ENCODE data around the gene MASP2. TPM values are rescaled to one million over a fixed set of nuclear protein-coding genes. Genes with fewer than 3 reads are reported as not detected.
"Not testable (repeated sequence)": the region's sequence is repeated elsewhere in the genome, so short reads cannot be mapped to it uniquely, and the experiment has no call there.

Gene MASP2
- total and polyA plus RNA-seq, 2 experiments from 2014 or later: 0.16 TPM; not detected in 1

DNA sequence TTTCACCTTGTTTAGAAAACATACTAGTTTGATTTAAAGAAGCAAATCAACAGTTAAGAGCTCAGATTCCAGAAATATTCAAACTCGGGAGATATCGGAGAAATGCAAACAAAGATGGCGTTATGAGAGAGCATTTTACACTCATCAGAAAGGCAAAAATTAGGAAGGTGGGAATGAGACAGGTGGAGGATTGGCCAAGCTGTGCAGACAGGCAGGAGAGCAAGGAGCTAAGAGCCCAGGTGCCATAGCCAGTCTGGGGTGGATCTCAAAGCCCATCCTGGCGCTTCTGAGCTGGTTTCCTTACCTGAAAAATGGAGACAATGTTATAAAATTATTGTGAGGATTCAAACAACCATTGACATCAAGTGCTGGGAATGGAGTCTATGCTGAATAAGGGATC is 54.2 kb downstream of the MASP2 start:
- H3K27ac ChIP-seq: no peak overlapping the region
- TF ChIP-seq EZH2 (IDR thresholded peaks at IDR 0.05; ENCODE audit: insufficient read depth, poor library complexity, severe bottlenecking) (no peak), EZH2phosphoT487 (IDR thresholded peaks at IDR 0.05; ENCODE audit: insufficient read depth, low read depth) (no peak)
- H3K36me3 ChIP-seq (ENCODE audit: low read depth): no peaks in the 10 kb centered on the region
- no peaks in the 10 kb centered on the region for H3K27me3 ChIP-seq (replicated peaks; ENCODE audit: insufficient read depth)
- H3K79me2 ChIP-seq (ENCODE audit: insufficient read depth): no peaks in the 10 kb centered on the region
- no peak overlapping the region for H3K4me3 ChIP-seq
- H3K9ac ChIP-seq: no peak overlapping the region
- no peak overlapping the region for H3K4me2 ChIP-seq (ENCODE audit: unreplicated experiment)
- no peak for DNase-seq
- in situ Hi-C loops (cut with MboI): no loop called here
- H3K4me1 ChIP-seq (ENCODE audit: insufficient read depth): no peaks in the 10 kb centered on the region
- no peaks in the 10 kb centered on the region for H3K9me3 ChIP-seq (ENCODE audit: low read depth)
- no peaks in the 10 kb centered on the region for H4K20me1 ChIP-seq (ENCODE audit: insufficient read depth)
- 47 to 59% methylated on average over 4 of the region's 4 CpGs for WGBS, 2 experiments (ENCODE audit: low coverage in 1 of 2, low lambda C conversion rate in 2 of 2, missing lambda C conversion rate in 2 of 2)
- H3K9me2 ChIP-seq (ENCODE audit: insufficient read depth): no peaks in the 10 kb centered on the region
- no peaks in the 10 kb centered on the region for H3F3A ChIP-seq (ENCODE audit: insufficient read depth)
- H2AFZ ChIP-seq: no peak overlapping the region

GRCh38 chr1:10992004-10992403 is 55.0 kb downstream of the MASP2 start:
- H3K27ac ChIP-seq; H3K4me1 ChIP-seq (ENCODE audit: insufficient read depth); H3K4me2 ChIP-seq (ENCODE audit: unreplicated experiment); H3K9me2 ChIP-seq (ENCODE audit: insufficient read depth); H3K27me3 ChIP-seq (replicated peaks; ENCODE audit: insufficient read depth); H3K9ac ChIP-seq; H2AFZ ChIP-seq; DNase-seq; H4K20me1 ChIP-seq (ENCODE audit: insufficient read depth); H3F3A ChIP-seq (ENCODE audit: insufficient read depth); H3K9me3 ChIP-seq (ENCODE audit: low read depth); H3K79me2 ChIP-seq (ENCODE audit: insufficient read depth); H3K4me3 ChIP-seq; in situ Hi-C loops (cut with MboI); H3K36me3 ChIP-seq (ENCODE audit: low read depth): not testable (repeated sequence)
- WGBS, 2 experiments (ENCODE audit: low coverage in 1 of 2, low lambda C conversion rate in 2 of 2, missing lambda C conversion rate in 2 of 2): 65 to 77% methylated on average over 2 of the region's 2 CpGs

- H3F3A ChIP-seq (ENCODE audit: insufficient read depth): no peaks in the 10 kb centered on the region
- no peak overlapping the region for H3K9ac ChIP-seq
- no peaks in the 10 kb centered on the region for H3K4me1 ChIP-seq (ENCODE audit: insufficient read depth)
- H3K27ac ChIP-seq: no peak overlapping the region
- no peak for DNase-seq
- H3K79me2 ChIP-seq (ENCODE audit: insufficient read depth): no peaks in the 10 kb centered on the region
- in situ Hi-C loops (cut with MboI): no loop called here
- H3K9me3 ChIP-seq (ENCODE audit: low read depth): no peaks in the 10 kb centered on the region
- H2AFZ ChIP-seq: no peak overlapping the region
- H4K20me1 ChIP-seq (ENCODE audit: insufficient read depth): no peaks in the 10 kb centered on the region
- no peak for TF ChIP-seq EZH2phosphoT487 (IDR thresholded peaks at IDR 0.05; ENCODE audit: insufficient read depth, low read depth)
- TF ChIP-seq EZH2 (IDR thresholded peaks at IDR 0.05; ENCODE audit: insufficient read depth, poor library complexity, severe bottlenecking): no peak
- H3K36me3 ChIP-seq (ENCODE audit: low read depth): no peaks in the 10 kb centered on the region
- no peak overlapping the region for H3K4me3 ChIP-seq
- no peak overlapping the region for H3K4me2 ChIP-seq (ENCODE audit: unreplicated experiment)
- H3K27me3 ChIP-seq (replicated peaks; ENCODE audit: insufficient read depth): no peaks in the 10 kb centered on the region
- WGBS, 2 experiments (ENCODE audit: low coverage in 1 of 2, low lambda C conversion rate in 2 of 2, missing lambda C conversion rate in 2 of 2): 88 to 92% methylated on average over 7 of the region's 7 CpGs
- no peaks in the 10 kb centered on the region for H3K9me2 ChIP-seq (ENCODE audit: insufficient read depth)
Measured at GRCh38 chr1:10990828-10991227, 56.2 kb downstream of the MASP2 start.

- H3K9me2 ChIP-seq (ENCODE audit: insufficient read depth); H2AFZ ChIP-seq; H4K20me1 ChIP-seq (ENCODE audit: insufficient read depth); DNase-seq; H3K27ac ChIP-seq; H3K79me2 ChIP-seq (ENCODE audit: insufficient read depth); H3K4me1 ChIP-seq (ENCODE audit: insufficient read depth); H3F3A ChIP-seq (ENCODE audit: insufficient read depth); H3K9me3 ChIP-seq (ENCODE audit: low read depth); in situ Hi-C loops (cut with MboI); H3K9ac ChIP-seq; H3K36me3 ChIP-seq (ENCODE audit: low read depth); H3K4me3 ChIP-seq; H3K4me2 ChIP-seq (ENCODE audit: unreplicated experiment); H3K27me3 ChIP-seq (replicated peaks; ENCODE audit: insufficient read depth): not testable (repeated sequence)
- 44% methylated on average over 6 of the region's 6 CpGs for WGBS, 2 experiments (ENCODE audit: low coverage in 1 of 2, low lambda C conversion rate in 2 of 2, missing lambda C conversion rate in 2 of 2)
Measured at GRCh38 chr1:10989920-10990516, 57.0 kb downstream of the MASP2 start.

GRCh38 chr1:10989095-10989494 is 57.9 kb downstream of the MASP2 start:
- DNase-seq: no peak

More at GRCh38 chr1:10989095-10989494, 57.9 kb downstream of the MASP2 start:
- H3K9me3 ChIP-seq (ENCODE audit: low read depth): no peaks in the 10 kb centered on the region
- in situ Hi-C loops (cut with MboI): no loop called here
- H3K9me2 ChIP-seq (ENCODE audit: insufficient read depth): no peaks in the 10 kb centered on the region
- no peak overlapping the region for H3K9ac ChIP-seq
- H3K4me2 ChIP-seq (ENCODE audit: unreplicated experiment): no peak overlapping the region
- H2AFZ ChIP-seq: no peak overlapping the region
- H3K27ac ChIP-seq: no peak overlapping the region
- H3K4me3 ChIP-seq: no peak overlapping the region
- TF ChIP-seq EZH2 (IDR thresholded peaks at IDR 0.05; ENCODE audit: insufficient read depth, poor library complexity, severe bottlenecking) (no peak), EZH2phosphoT487 (IDR thresholded peaks at IDR 0.05; ENCODE audit: insufficient read depth, low read depth) (no peak)
- H3K4me1 ChIP-seq (ENCODE audit: insufficient read depth): no peaks in the 10 kb centered on the region
- no peaks in the 10 kb centered on the region for H3F3A ChIP-seq (ENCODE audit: insufficient read depth)
- H4K20me1 ChIP-seq (ENCODE audit: insufficient read depth): no peaks in the 10 kb centered on the region
- no peaks in the 10 kb centered on the region for H3K27me3 ChIP-seq (replicated peaks; ENCODE audit: insufficient read depth)
- H3K36me3 ChIP-seq (ENCODE audit: low read depth): no peaks in the 10 kb centered on the region
- no peaks in the 10 kb centered on the region for H3K79me2 ChIP-seq (ENCODE audit: insufficient read depth)
- WGBS, 2 experiments (ENCODE audit: low coverage in 1 of 2, low lambda C conversion rate in 2 of 2, missing lambda C conversion rate in 2 of 2): 71 to 75% methylated on average over 5 of the region's 5 CpGs

All from GM23248 (cell line).